GM12891 (cell line): Measurements from ENCODE around the gene AGPAT4.

Source experiments
- POLR2A ChIP-seq: IDR thresholded peaks from 2 replicates; pipeline ENCODE4 v1.6.1; 2011; ENCODE audit warnings: low read depth, low read length, control low read depth
- POLR2AphosphoS5 ChIP-seq: IDR thresholded peaks from 2 replicates; pipeline ENCODE4 v1.6.1; 2011; ENCODE audit warnings: low read depth, low read length, control low read depth
- POU2F2 ChIP-seq: IDR thresholded peaks from 2 replicates; pipeline ENCODE4 v1.6.1; 2011; ENCODE audit warnings: low read depth, mild to moderate bottlenecking, control low read depth, low read length, moderate library complexity
- TAF1 ChIP-seq: IDR thresholded peaks from 2 replicates; pipeline ENCODE4 v1.6.1; 2011; ENCODE audit warnings: low read depth, low read length, control low read depth

DNA sequence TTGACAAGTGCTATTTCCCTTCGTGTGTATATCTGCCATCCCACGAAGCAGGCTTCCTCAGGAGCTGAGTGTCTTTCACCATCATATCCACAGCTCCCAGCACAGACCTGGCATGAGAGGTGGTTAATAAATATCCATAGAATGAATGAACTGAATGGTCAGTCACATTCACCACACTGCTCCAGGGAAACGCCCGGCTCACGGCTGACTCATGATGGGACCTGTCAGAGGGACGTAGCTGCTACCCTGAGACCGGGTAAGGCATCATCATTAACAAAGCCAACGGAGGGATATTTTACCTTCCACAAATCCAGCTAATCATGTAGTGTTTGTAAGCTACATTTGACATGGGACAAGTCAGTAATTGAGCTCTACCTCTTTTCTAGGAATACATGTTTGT is 12.5 kb downstream of the AGPAT4 start:
- TF ChIP-seq POLR2AphosphoS5 (no peak), POLR2A (no peak), TAF1 (no peak), POU2F2 (no peak)
